ENCODE data around the gene NMT2. TPM values are rescaled to one million over a fixed set of nuclear protein-coding genes. Genes with fewer than 3 reads are reported as not detected.

Gene NMT2
- total RNA-seq, 1 experiment from 2014 or later: 14.3 TPM

DNA sequence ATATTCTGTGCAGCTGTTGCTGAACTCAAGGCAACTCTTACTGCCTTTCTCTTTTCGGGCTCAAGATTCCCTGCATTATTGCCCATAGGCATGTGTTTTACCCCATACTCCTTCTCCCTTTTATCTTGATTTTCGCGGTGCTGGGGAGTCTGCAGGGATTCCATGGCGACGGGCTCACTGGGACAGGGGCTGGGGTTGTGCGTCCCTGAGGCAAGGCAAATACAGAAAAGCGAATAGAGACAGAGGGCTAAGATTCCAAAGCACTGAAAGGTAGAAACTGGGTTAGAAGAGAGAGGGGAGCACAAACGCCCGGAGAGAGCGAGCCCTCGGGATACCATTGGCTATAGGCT lies 71.9 kb downstream of the NMT2 start:
- Histone ChIP-seq H3K27me3 (ENCODE audit: control insufficient read depth, insufficient read depth, low read length) (no peaks in the 10 kb centered on the region), H3K4me1 (ENCODE audit: control insufficient read depth, insufficient read depth, low read length) (peaks cover 13% of the 10 kb centered on the region; the same call in 1 of the 2 replicates), H3K36me3 (ENCODE audit: control insufficient read depth, insufficient read depth, low read length) (peaks cover 3% of the 10 kb centered on the region; the same call in 1 of the 2 replicates), H3K27ac (ENCODE audit: low read length) (peak overlapping the region; percentile 66), H3K4me3 (ENCODE audit: low read depth in 2 of 2, low read length in 2 of 2) (peak overlapping the region; percentile 76 to 90), H3K9me3 (ENCODE audit: control insufficient read depth, insufficient read depth, low read depth, low read length) (no peaks in the 10 kb centered on the region)
- BruUV-seq (replicated peaks): TSS peak; percentile 85
- peak; percentile 48 for ATAC-seq
- TF ChIP-seq SIN3A (IDR thresholded peaks at IDR 0.05; ENCODE audit: borderline replicate concordance, insufficient read depth, low read depth, low read length) (no peak), POLR2AphosphoS5 (IDR thresholded peaks at IDR 0.05; ENCODE audit: low read depth, low read length) (no peak), TCF7L2 (IDR thresholded peaks at IDR 0.05; ENCODE audit: low read depth, low read length) (no peak)
- TF ChIP-seq, protein P1, sequence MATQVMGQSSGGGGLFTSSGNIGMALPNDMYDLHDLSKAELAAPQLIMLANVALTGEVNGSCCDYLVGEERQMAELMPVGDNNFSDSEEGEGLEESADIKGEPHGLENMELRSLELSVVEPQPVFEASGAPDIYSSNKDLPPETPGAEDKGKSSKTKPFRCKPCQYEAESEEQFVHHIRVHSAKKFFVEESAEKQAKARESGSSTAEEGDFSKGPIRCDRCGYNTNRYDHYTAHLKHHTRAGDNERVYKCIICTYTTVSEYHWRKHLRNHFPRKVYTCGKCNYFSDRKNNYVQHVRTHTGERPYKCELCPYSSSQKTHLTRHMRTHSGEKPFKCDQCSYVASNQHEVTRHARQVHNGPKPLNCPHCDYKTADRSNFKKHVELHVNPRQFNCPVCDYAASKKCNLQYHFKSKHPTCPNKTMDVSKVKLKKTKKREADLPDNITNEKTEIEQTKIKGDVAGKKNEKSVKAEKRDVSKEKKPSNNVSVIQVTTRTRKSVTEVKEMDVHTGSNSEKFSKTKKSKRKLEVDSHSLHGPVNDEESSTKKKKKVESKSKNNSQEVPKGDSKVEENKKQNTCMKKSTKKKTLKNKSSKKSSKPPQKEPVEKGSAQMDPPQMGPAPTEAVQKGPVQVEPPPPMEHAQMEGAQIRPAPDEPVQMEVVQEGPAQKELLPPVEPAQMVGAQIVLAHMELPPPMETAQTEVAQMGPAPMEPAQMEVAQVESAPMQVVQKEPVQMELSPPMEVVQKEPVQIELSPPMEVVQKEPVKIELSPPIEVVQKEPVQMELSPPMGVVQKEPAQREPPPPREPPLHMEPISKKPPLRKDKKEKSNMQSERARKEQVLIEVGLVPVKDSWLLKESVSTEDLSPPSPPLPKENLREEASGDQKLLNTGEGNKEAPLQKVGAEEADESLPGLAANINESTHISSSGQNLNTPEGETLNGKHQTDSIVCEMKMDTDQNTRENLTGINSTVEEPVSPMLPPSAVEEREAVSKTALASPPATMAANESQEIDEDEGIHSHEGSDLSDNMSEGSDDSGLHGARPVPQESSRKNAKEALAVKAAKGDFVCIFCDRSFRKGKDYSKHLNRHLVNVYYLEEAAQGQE (IDR thresholded peaks at IDR 0.05; ENCODE audit: insufficient read depth in 1 of 2, low read depth in 2 of 2, low read length in 1 of 2): no peak
- TF ChIP-seq, protein P2, sequence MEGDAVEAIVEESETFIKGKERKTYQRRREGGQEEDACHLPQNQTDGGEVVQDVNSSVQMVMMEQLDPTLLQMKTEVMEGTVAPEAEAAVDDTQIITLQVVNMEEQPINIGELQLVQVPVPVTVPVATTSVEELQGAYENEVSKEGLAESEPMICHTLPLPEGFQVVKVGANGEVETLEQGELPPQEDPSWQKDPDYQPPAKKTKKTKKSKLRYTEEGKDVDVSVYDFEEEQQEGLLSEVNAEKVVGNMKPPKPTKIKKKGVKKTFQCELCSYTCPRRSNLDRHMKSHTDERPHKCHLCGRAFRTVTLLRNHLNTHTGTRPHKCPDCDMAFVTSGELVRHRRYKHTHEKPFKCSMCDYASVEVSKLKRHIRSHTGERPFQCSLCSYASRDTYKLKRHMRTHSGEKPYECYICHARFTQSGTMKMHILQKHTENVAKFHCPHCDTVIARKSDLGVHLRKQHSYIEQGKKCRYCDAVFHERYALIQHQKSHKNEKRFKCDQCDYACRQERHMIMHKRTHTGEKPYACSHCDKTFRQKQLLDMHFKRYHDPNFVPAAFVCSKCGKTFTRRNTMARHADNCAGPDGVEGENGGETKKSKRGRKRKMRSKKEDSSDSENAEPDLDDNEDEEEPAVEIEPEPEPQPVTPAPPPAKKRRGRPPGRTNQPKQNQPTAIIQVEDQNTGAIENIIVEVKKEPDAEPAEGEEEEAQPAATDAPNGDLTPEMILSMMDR (IDR thresholded peaks at IDR 0.05): no peak
- ChIA-PET CTCF (no interaction called here), POLR2A (no interaction called here)
- DNase-seq (ENCODE audit: low read depth, low spot score): no peak
- intact Hi-C loops (cut with micrococcal nuclease; ENCODE audit: unreplicated experiment): no loop called here
- in situ Hi-C loops (cut with HindIII; ENCODE audit: low pct_unique_long_range_greater_than_20kb, low sequenced_read_pairs): no loop called here

DNA sequence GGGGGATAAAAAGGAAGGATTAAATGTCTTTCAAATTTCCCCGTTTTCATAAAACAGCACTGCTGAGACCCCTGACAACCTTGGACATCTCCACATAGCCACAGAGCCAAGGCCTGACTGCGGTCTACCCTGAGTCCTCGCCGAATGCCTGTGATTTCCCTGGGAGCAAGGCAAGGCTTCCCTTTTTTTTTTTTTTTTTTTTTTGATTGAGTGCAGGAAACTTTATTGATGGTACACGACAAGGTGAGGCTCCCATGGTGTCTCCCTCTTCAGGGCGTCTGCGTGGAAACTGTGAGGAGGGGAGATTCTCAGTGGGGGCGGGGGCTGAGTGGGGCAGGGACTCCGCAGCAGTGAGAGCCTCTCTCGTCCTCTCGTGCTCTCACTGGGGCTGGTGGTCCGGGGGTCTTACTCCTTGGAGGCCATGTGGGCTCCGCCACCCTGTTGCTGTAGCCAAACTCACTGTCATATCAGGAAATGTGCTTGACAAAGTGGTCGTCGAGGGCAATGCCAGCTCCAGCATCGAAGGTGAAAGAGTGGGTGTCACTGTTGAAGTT lies 75.6 kb downstream of the NMT2 start:
- intact Hi-C loops (cut with micrococcal nuclease; ENCODE audit: unreplicated experiment): no loop called here
- in situ Hi-C loops (cut with HindIII; ENCODE audit: low pct_unique_long_range_greater_than_20kb, low sequenced_read_pairs): no loop called here

More for the DNA sequence above, 75.6 kb downstream of the NMT2 start:
- DNase-seq (ENCODE audit: low read depth, low spot score): no peak
- ChIA-PET CTCF (no interaction called here), POLR2A (no interaction called here)
- H3K4me1 ChIP-seq (ENCODE audit: control insufficient read depth, insufficient read depth, low read length): 0 out of 2 replicates have a peak, but pooled peaks cover 3% of the 10 kb centered on the region
- H3K27ac ChIP-seq (ENCODE audit: low read length): no peak overlapping the region
- no peak overlapping the region for H3K4me3 ChIP-seq (ENCODE audit: low read depth in 2 of 2, low read length in 2 of 2)
- no peaks in the 10 kb centered on the region for H3K9me3 ChIP-seq (ENCODE audit: control insufficient read depth, insufficient read depth, low read depth, low read length)
- peaks cover 3% of the 10 kb centered on the region; the same call in 1 of the 2 replicates for H3K36me3 ChIP-seq (ENCODE audit: control insufficient read depth, insufficient read depth, low read length)
- BruUV-seq (replicated peaks): no TSS peak
- TF ChIP-seq, protein P1 (IDR thresholded peaks at IDR 0.05; ENCODE audit: insufficient read depth in 1 of 2, low read depth in 2 of 2, low read length in 1 of 2): no peak
- TF ChIP-seq POLR2AphosphoS5 (IDR thresholded peaks at IDR 0.05; ENCODE audit: low read depth, low read length) (no peak), SIN3A (IDR thresholded peaks at IDR 0.05; ENCODE audit: borderline replicate concordance, insufficient read depth, low read depth, low read length) (no peak), TCF7L2 (IDR thresholded peaks at IDR 0.05; ENCODE audit: low read depth, low read length) (no peak)
- TF ChIP-seq, protein P2 (IDR thresholded peaks at IDR 0.05): no peak
- ATAC-seq: no peak
- no peaks in the 10 kb centered on the region for H3K27me3 ChIP-seq (ENCODE audit: control insufficient read depth, insufficient read depth, low read length)

Measured in Panc1 (cell line).